Keratinocyte (primary cell): ENCODE data around the gene SLC9A8.

Experiments used
- CTCF ChIP-seq, 3 experiments: IDR thresholded peaks in 1 of 3; conservative IDR thresholded peaks in 1 of 3; optimal IDR thresholded peaks in 1 of 3; 2 replicates in 2 of 3; 3 replicates in 1 of 3; pipeline versions ENCODE3 to v1.5.1; 2011; ENCODE audit warnings: low read length in 3 of 3, mild to moderate bottlenecking in 3 of 3, moderate library complexity in 2 of 3, control low read depth in 1 of 3, inconsistent platforms in 1 of 3; ENCODE audit not compliant: insufficient read depth in 2 of 3; ENCODE audit errors: extremely low read depth in 1 of 3
- EZH2 ChIP-seq: IDR thresholded peaks from one replicate; pipeline ENCODE4 v1.6.1; 2012; ENCODE audit warnings: inconsistent platforms, mild to moderate bottlenecking, low read length, moderate library complexity

GRCh38 chr20:49892260-49892659, 79.6 kb downstream of the SLC9A8 start:
- TF ChIP-seq CTCF (optimal IDR thresholded peaks at IDR 0.05 in 1 of 3, IDR thresholded peaks at IDR 0.05 in 1 of 3, conservative IDR thresholded peaks at IDR 0.05 in 1 of 3; ENCODE audit: extremely low read depth in 1 of 3, insufficient read depth in 2 of 3, low read length in 3 of 3) (no peak), EZH2 (no peak)
